ENCODE data around the gene ENPP3.
"Not testable (repeated sequence)": the region's sequence is repeated elsewhere in the genome, so short reads cannot be mapped to it uniquely, and the experiment has no call there.

GRCh38 chr6:131703905-131704304 lies 66.8 kb downstream of the ENPP3 start:
- not testable (repeated sequence) for TF ChIP-seq ZSCAN22 (CRISPR knock-in tag; IDR thresholded peaks at IDR 0.05); ZNF451 (CRISPR knock-in tag; IDR thresholded peaks at IDR 0.05); FOXK1 (CRISPR knock-in tag; IDR thresholded peaks at IDR 0.05; ENCODE audit: borderline replicate concordance, low read depth); CREB1 (IDR thresholded peaks at IDR 0.05); CREB1 (CRISPR knock-in tag; IDR thresholded peaks at IDR 0.05); CTCF (CRISPR knock-in tag; IDR thresholded peaks at IDR 0.05); JUNB (CRISPR knock-in tag; IDR thresholded peaks at IDR 0.05; ENCODE audit: borderline replicate concordance); ZXDC (CRISPR knock-in tag; IDR thresholded peaks at IDR 0.05); ATF3 (CRISPR knock-in tag; IDR thresholded peaks at IDR 0.05); MTA1 (CRISPR knock-in tag; IDR thresholded peaks at IDR 0.05; ENCODE audit: borderline replicate concordance); FOXA3 (CRISPR knock-in tag; IDR thresholded peaks at IDR 0.05); GLI4 (CRISPR knock-in tag; IDR thresholded peaks at IDR 0.05; ENCODE audit: borderline replicate concordance); ZNF75D (CRISPR knock-in tag; IDR thresholded peaks at IDR 0.05; ENCODE audit: borderline replicate concordance)
